Muscle of leg (tissue), 11 donors: ENCODE results near the gene BCAS1. TPM values are rescaled to one million over a fixed set of nuclear protein-coding genes. Genes with fewer than 3 reads are reported as not detected.

Source experiments
- DNase-seq: peaks from one replicate; pipeline ENCODE4 v3.0.0; 2013
- H3K27ac ChIP-seq: one replicate; pipeline ENCODE4 v1.5.1; 2013; ENCODE audit warnings: mild to moderate bottlenecking, low read length, control low read depth
- H3K27me3 ChIP-seq: one replicate; pipeline ENCODE4 v1.6.1; 2013; ENCODE audit warnings: low read length; ENCODE audit not compliant: control insufficient read depth, insufficient read depth
- H3K36me3 ChIP-seq: one replicate; pipeline ENCODE4 v1.6.1; 2013; ENCODE audit warnings: low read length; ENCODE audit not compliant: control insufficient read depth, insufficient read depth
- H3K4me1 ChIP-seq: one replicate; pipeline ENCODE4 v1.6.1; 2013; ENCODE audit warnings: low read length; ENCODE audit not compliant: control insufficient read depth, insufficient read depth
- H3K4me3 ChIP-seq: one replicate; pipeline ENCODE4 v1.5.1; 2013; ENCODE audit warnings: low read length, control low read depth
- H3K9me3 ChIP-seq: replicated peaks from 2 replicates; pipeline ENCODE4 v1.6.1; 2013; ENCODE audit warnings: low read depth, low read length; ENCODE audit not compliant: control insufficient read depth
- WGBS: methylation state at CpG from one replicate; pipeline ENCODE4 v1.1.5; 2013; ENCODE audit warnings: missing lambda C conversion rate; ENCODE audit not compliant: insufficient coverage; 5-methylcytosine and 5-hydroxymethylcytosine counted together
- polyA plus RNA-seq, 8 donors: library from polyadenylated mRNA; unstranded; fragments of 120-200 nt; gene quantifications; one replicate each; pipeline versions ENCODE4 v1.2.1 to v1.2.3, GENCODE V29; 2013; ENCODE audit warnings: inconsistent platforms in 1 of 8, low replicate concordance in 1 of 8; ENCODE audit not compliant: insufficient read length in 8 of 8, insufficient read depth in 1 of 8
- total RNA-seq: library from RNA; stranded (reverse); fragments of 120-200 nt; gene quantifications from one replicate; pipeline ENCODE4 v1.2.4, GENCODE V29; 2013

The BCAS1 gene
- total and polyA plus RNA-seq, 9 donors: 2.6 to 11.4 (median 5.4) TPM

- no peak overlapping the region for H3K27ac ChIP-seq
- WGBS: no CpG with 5 or more reads among the region's 2 CpGs
- H3K4me1 ChIP-seq: no peaks in the 10 kb centered on the region
- peak; percentile 53 for DNase-seq
- no peaks in the 10 kb centered on the region for H3K9me3 ChIP-seq
- no peaks in the 10 kb centered on the region for H3K27me3 ChIP-seq
- H3K36me3 ChIP-seq: no peaks in the 10 kb centered on the region
- no peak overlapping the region for H3K4me3 ChIP-seq
Observed at GRCh38 chr20:53970232-53970631, 100.2 kb downstream of the BCAS1 start.

- peaks cover 2% of the 10 kb centered on the region for H3K4me1 ChIP-seq
- H3K27me3 ChIP-seq: no peaks in the 10 kb centered on the region
- 84% methylated on average over 4 of the region's 5 CpGs for WGBS
- H3K36me3 ChIP-seq: no peaks in the 10 kb centered on the region
- H3K27ac ChIP-seq: no peak overlapping the region
- no peaks in the 10 kb centered on the region for H3K9me3 ChIP-seq
- DNase-seq: no peak
- H3K4me3 ChIP-seq: no peak overlapping the region
Observed at GRCh38 chr20:53967527-53967926, 102.9 kb downstream of the BCAS1 start.

- DNase-seq: no peak
- no peak overlapping the region for H3K27ac ChIP-seq
- H3K27me3 ChIP-seq: no peaks in the 10 kb centered on the region
- H3K4me1 ChIP-seq: peaks cover 2% of the 10 kb centered on the region
- H3K36me3 ChIP-seq: no peaks in the 10 kb centered on the region
- no peak overlapping the region for H3K4me3 ChIP-seq
- no peaks in the 10 kb centered on the region for H3K9me3 ChIP-seq
- no CpG with 5 or more reads among the region's 5 CpGs for WGBS
Observed at GRCh38 chr20:53966774-53967398, 103.5 kb downstream of the BCAS1 start.

- Histone ChIP-seq H3K4me1 (peaks cover 6% of the 10 kb centered on the region), H3K4me3 (no peak overlapping the region), H3K27me3 (no peaks in the 10 kb centered on the region), H3K9me3 (no peaks in the 10 kb centered on the region), H3K36me3 (no peaks in the 10 kb centered on the region), H3K27ac (peak overlapping the region; percentile 7)
- no CpG with 5 or more reads among the region's 4 CpGs for WGBS
- peak; percentile 68 for DNase-seq
Observed at GRCh38 chr20:53964501-53965253, 105.7 kb downstream of the BCAS1 start.

GRCh38 chr20:53964067-53964466 is 106.3 kb downstream of the BCAS1 start:
- no peaks in the 10 kb centered on the region for H3K27me3 ChIP-seq
- H3K4me1 ChIP-seq: peaks cover 6% of the 10 kb centered on the region
- H3K4me3 ChIP-seq: no peak overlapping the region
- no peaks in the 10 kb centered on the region for H3K9me3 ChIP-seq
- peak overlapping the region; percentile 7 for H3K27ac ChIP-seq
- no peaks in the 10 kb centered on the region for H3K36me3 ChIP-seq
- DNase-seq: no peak
- no CpG with 5 or more reads among the region's 3 CpGs for WGBS

- Histone ChIP-seq H3K9me3 (no peaks in the 10 kb centered on the region), H3K4me3 (no peak overlapping the region), H3K36me3 (no peaks in the 10 kb centered on the region), H3K4me1 (peaks cover 6% of the 10 kb centered on the region), H3K27me3 (no peaks in the 10 kb centered on the region), H3K27ac (no peak overlapping the region)
- 18% methylated on average over 2 of the region's 9 CpGs for WGBS
- peak; percentile 74 for DNase-seq
Observed at GRCh38 chr20:53963635-53964034, 106.8 kb downstream of the BCAS1 start.

- DNase-seq: no peak
- H3K27ac ChIP-seq: no peak overlapping the region
- peaks cover 6% of the 10 kb centered on the region for H3K4me1 ChIP-seq
- no peaks in the 10 kb centered on the region for H3K9me3 ChIP-seq
- no CpG with 5 or more reads among the region's 3 CpGs for WGBS
- no peaks in the 10 kb centered on the region for H3K27me3 ChIP-seq
- no peaks in the 10 kb centered on the region for H3K36me3 ChIP-seq
- H3K4me3 ChIP-seq: no peak overlapping the region
Observed at GRCh38 chr20:53962388-53962787, 108.0 kb downstream of the BCAS1 start.

GRCh38 chr20:53961527-53961926 is 108.9 kb downstream of the BCAS1 start:
- no peaks in the 10 kb centered on the region for H3K36me3 ChIP-seq
- H3K27ac ChIP-seq: no peak overlapping the region
- peaks cover 6% of the 10 kb centered on the region for H3K4me1 ChIP-seq
- WGBS: no CpG with 5 or more reads among the region's 4 CpGs
- no peaks in the 10 kb centered on the region for H3K27me3 ChIP-seq
- no peak overlapping the region for H3K4me3 ChIP-seq
- no peak for DNase-seq
- no peaks in the 10 kb centered on the region for H3K9me3 ChIP-seq

- peaks cover 6% of the 10 kb centered on the region for H3K4me1 ChIP-seq
- H3K36me3 ChIP-seq: no peaks in the 10 kb centered on the region
- H3K27me3 ChIP-seq: no peaks in the 10 kb centered on the region
- WGBS: 86% methylated on average over 1 of the region's 2 CpGs
- H3K4me3 ChIP-seq: no peak overlapping the region
- DNase-seq: peak; percentile 25
- H3K27ac ChIP-seq: no peak overlapping the region
- H3K9me3 ChIP-seq: no peaks in the 10 kb centered on the region
Observed at GRCh38 chr20:53960579-53961272, 109.7 kb downstream of the BCAS1 start.

GRCh38 chr20:53959911-53960578 is 110.3 kb downstream of the BCAS1 start:
- DNase-seq: no peak
- H3K4me3 ChIP-seq: no peak overlapping the region
- H3K27ac ChIP-seq: no peak overlapping the region

More at GRCh38 chr20:53959911-53960578, 110.3 kb downstream of the BCAS1 start:
- WGBS: 60% methylated on average over 4 of the region's 6 CpGs
- Histone ChIP-seq H3K27me3 (no peaks in the 10 kb centered on the region), H3K36me3 (no peaks in the 10 kb centered on the region), H3K4me1 (peaks cover 7% of the 10 kb centered on the region), H3K9me3 (no peaks in the 10 kb centered on the region)
